GM18861 (cell line): ENCODE data around the gene SFTPB.
A peak's percentile ranks its signal among the peaks of the same experiment; 100 is the strongest.
"Not testable (repeated sequence)": the region's sequence is repeated elsewhere in the genome, so short reads cannot be mapped to it uniquely, and the experiment has no call there.

Experiments used
- ATAC-seq: cut with Tn5 transposase; IDR thresholded peaks from one replicate; pipeline ENCODE4 v1.9.1; 2021; ENCODE audit not compliant: unreplicated experiment

SFTPB gene

GRCh38 chr2:85678794-85679672 lies 11.0 kb upstream of the SFTPB start:
- ATAC-seq: no peak

DNA sequence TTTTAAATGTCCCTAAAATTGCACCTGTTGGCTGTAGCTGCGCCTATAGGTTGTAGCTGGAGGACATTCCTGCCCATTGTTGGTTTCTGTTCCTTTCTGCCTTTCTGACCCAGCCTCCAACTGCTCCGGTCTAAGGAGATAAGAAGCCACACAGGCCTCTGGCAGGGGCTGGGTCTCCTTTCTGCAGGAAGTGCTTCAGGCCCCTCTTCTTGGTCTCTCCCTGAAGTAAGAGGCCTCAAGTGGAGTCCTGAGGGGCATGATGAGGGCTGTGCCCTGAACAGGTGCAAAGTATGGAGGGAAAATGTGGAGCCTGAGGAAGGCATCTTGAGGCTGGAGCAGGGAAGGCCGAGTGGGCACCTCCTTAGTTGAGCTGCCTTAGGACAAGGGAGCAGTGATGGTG lies 10.4 kb upstream of the SFTPB start:
- ATAC-seq: no peak

DNA sequence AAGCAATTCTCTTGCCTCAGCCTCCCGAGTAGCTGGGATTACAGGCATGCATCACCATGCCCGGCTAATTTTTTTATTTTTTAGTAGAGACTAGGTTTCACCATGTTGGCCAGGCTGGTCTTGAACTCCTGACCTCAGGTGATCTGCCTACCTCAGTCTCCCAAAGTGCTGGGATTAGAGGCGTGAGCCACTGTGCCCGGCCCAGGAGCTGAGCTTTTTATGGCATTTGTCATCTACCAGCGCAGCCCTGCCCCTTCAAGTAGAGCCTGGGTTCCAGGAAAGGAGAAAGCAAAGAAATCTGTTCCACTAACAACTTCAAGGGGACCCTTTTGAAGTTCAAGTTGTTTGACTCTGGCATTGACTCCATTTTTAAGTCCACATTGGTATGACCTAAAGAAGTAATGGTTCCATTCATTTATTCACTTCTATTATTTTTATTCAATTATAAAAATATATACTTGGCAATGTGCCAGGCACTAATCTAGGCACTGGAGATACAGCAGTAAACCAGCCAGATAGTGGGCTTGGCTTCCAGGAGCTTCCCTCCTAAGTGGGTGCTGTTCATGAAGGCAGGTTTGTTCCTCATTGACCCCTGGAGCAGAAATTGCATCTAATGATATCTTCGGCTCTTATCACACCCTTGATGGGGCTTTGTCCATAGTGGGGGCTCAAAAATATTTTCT lies 8.0 kb upstream of the SFTPB start:
- ATAC-seq: no peak

GRCh38 chr2:85675427-85675826 lies 7.4 kb upstream of the SFTPB start:
- ATAC-seq: no peak

DNA sequence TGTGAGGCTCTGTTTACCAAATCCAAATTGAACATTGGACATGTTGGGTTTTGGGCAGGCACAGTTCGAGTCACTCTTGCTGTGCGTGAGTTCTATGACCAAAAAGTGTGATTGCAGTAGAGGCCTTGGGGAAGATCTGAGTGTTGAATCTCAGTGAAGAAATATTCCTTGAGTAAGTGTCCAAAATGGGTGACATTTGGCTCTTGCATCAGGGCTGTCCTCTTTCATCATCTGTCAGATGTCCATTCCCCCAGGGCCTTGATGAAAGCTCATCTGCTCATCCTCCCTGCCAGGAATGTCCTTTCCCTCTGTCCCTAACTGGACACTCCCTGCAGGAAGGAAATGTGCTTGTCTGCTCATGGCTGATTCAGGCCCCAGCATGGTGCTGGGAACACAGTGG lies 6.4 kb upstream of the SFTPB start:
- ATAC-seq: no peak

DNA sequence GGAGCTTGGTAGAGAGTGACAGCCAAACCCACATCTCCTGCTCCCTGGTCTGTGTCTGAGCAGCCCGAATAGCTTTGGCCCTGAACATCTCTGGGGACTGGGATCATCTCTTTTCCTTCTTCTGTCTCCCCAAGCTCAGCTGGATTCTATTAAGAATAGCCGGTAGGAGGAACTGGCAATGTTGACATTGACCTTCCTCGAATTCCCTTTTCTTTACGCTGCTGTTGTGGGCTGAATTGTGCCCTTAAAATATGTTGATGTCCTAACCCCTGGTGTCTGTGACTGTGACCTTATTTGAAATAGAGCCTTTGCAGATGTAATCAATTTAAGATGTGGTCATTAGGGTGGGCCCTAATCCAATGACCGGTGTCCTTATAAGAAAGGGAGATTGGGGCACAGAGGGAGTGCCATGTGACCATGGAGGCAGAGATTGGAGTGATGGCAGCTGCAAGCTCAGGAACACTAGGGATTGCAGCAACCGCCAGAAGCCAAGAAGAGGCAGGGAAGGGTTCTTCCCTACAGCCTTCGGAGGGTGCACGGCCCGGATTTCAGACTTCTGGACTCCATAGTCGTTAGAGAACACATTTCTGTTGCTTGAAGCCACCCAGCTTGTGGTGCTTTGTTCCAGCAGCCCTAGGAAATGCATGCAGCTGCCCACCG lies 5.8 kb upstream of the SFTPB start:
- ATAC-seq: no peak

- no peak for ATAC-seq
These were observed 4.5 kb upstream of the SFTPB start for GRCh38 chr2:85672456-85672855.

DNA sequence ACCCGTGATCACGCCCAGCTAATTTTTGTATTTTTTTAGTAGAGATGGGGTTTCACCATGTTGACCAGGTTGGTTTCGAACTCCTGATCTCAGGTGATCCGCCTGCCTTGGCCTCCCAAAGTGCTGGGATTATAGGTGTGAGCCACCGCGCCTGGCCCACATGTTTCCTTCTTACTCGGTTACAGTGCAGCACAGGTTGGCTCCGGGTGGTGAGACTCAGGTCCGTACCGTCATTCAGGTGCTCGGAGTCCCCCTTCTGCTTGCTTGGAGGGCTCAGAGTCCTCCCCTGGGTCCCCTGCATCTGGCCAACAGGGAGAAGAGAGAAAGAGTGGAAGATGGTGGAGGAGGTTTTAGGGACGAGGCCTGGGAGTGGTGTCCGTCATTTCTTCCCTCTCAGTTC lies 2.4 kb upstream of the SFTPB start:
- ATAC-seq: not testable (repeated sequence)

DNA sequence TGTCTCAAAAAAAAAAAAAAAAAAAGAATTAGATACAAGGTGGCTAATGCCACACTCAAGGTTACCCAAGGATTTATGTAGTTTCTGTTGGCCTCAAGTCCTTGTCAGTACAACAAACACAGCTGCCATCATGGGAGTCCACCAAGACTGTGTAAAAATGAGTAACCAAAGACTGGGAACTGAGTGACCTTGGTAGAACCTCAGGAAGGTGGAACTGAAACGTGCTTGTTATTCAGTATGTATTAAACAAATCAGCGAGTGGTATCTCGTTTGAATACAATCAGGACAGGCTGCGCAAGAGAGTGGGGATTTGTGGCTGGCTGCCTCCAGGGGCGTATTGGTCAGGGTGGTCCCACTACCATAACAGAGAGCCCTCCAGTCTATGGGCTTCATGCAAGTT lies 1.6 kb upstream of the SFTPB start:
- ATAC-seq: peak; percentile 86

GRCh38 chr2:85668857-85669142 lies 801 bp upstream of the SFTPB start:
- no peak for ATAC-seq

GRCh38 chr2:85667561-85668008 lies 414 bp downstream of the SFTPB start:
- ATAC-seq: no peak

DNA sequence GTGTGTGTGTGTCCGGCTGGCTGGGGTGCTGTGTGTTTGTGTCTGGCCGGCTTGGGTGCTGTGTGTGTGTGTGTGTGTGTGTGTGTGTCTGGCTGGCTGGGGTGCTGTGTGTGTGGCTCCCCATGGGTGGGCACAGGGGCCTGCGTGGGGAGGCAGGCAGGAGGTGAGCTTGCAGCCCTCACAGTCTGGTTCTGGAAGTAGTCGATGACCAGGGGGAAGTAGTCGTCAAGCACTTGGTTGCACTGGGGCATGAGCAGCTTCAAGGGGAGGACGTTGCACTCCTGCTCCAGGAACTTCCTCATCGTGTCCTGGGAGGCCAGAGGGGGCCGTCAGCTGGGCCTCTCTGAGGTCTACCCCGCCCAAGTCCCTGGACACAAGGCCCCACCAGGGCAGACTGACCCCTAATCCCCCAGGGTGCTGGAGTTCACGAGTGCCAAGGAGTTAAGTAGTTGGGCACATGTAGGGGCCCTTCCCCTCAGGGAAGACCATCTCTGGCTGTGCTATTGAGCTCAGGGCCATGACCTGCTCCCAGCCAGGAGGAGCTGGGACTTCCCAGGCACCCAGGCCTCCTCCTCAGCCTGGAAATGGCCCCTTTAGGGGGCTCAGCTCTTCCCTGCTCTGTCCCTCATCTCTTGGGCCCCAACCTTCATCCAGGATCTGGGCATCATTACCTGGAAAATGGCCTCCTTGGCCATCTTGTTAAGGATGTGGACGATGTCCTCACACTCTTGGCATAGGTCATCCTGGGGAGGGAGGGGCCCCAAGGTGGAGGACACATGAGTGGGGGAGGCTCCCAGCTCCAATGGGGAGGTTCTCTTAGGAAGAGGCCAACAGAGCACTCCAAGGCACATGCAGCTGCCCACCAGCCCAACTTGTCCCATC lies 1.3 kb downstream of the SFTPB start:
- ATAC-seq: no peak

DNA sequence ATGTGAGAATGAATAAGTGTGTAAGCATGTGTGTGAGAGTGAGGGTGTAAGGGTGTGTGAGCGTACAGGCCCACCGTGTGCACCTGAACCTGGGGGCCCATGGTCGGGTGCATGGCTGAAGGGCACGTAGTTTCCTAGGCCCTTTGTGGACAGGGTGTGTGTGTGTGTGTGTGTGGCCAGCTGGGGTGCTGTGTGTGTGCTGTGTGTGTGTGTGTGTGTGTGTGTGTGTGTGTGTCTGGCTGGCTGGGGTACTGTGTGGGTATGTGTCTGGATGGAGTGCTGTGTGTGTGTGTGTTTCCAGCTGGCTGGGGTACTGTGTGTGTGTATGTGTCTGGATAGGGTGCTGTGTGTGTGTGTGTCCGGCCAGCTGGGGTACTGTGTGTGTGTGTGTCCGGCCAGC lies 2.0 kb downstream of the SFTPB start:
- ATAC-seq: no peak

GRCh38 chr2:85665264-85665937 lies 2.6 kb downstream of the SFTPB start:
- no peak for ATAC-seq

DNA sequence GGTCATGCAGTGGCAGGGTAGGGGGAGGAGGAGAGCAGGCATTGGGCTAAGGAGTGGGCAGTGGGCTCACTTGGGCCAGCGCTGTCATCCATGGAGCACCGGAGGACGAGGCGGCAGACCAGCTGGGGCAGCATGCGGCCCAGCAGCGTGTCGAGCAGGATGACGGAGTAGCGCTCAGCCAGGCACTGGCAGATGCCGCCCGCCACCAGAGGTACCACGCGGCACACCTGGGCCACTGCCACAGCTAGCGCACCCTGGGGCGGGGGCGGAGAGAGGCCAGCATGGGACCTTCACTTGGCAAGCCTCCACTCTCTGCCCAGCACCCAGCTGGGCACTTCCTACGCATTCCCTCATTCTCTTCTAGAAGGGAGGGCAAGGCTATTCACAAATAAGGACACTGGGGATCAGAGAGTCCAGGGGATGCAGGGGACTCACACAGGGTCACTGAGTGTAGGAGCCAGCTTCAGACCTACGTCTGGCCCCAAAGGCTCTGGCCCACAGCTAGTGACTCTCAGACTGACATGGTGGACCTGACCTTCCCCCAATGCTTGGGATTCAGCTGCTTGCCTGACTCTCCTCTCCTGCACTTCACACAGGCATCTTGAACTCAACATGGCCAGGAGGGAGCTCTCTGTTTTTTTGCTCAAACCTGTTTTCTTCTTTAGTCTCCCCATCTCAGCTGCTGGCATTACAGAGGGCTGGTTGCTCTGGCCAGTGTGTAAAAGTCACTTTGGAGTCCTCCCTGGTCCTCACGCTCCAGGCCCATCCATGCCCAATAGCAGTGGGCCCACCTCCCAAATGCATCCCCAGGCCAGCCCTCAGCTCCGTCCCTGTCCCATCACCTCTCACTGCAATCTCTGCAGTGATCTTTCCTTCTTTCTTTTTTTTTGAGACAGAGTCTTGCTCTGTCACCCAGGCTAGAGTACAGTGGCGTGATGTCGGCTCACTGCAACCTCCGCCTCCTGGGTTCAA lies 4.1 kb downstream of the SFTPB start:
- ATAC-seq: no peak

GRCh38 chr2:85662899-85663593 lies 5.0 kb downstream of the SFTPB start:
- ATAC-seq: no peak

- no peak for ATAC-seq
These were observed 6.7 kb downstream of the SFTPB start for GRCh38 chr2:85661139-85661858.

DNA sequence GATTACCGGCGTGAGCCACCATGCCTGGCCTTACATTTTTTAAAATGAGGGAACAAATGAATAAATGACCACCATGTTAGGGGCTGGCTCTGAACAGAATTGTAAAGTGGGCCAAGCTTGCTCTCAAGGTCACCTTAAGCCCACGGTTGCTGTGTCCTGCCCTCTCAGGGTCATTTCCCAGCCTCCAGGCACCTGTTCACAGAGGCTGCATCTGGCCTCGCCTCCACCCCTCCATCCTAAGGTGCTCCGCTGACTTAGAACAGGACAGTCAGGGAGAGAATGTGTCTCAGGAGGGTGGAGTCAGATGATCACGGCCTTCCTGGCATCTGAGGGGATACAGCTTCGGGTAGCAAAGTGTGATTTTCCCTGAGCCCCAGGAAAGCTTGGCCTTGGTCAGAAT lies 7.3 kb downstream of the SFTPB start:
- no peak for ATAC-seq
